Measurements from ENCODE around the gene C2orf76.

Gene C2orf76

DNA sequence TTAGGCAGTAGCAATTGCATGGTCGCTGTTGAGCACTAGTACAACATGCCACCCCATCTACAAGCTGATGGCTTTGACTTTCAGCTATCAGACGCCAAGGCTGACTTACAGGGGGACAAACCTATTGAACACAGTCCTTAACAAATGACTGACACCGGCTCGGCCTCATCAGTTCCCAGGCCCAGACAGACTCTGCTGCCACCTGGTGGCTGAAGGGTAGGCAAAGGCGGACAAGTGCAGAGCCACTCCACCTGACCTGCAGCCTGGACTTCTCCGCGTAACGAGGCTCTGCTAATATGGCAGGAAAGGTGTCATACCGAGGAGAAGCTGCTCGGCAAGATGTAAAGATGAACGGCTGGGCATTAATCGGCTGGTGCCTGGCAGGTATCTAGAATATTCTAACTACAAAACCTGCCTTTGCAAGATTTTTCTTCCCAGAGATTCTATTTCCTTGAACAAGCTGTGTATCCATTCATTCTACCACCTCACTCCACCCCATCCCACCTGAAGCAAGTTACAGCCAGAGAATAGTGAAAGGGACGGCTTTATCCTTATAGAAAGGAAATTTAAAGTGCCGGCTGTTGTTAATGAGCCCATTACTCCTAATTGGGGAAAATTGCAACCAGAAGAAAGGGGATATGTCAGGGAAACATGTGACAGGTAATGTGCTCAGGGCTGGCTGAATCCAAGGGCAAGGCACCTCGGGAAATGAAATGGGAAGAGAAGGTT, 75.6 kb downstream of the C2orf76 start:
- Histone ChIP-seq H3K4me1 (ENCODE audit: control extremely low read depth in 1 of 4, control insufficient read depth in 4 of 4, insufficient read depth in 4 of 4, low read length in 3 of 4) (peaks cover 0 to 4% (median 0%) of the 10 kb centered on the region in 4 experiments), H3K4me3 (ENCODE audit: control insufficient read depth in 1 of 7, extremely low read depth in 1 of 7, insufficient read depth in 4 of 7, low read depth in 2 of 7, low read length in 6 of 7) (no peak overlapping the region), H3K27me3 (replicated peaks in 2 of 5; ENCODE audit: control insufficient read depth in 4 of 5, insufficient read depth in 5 of 5, low read length in 4 of 5) (no peaks in the 10 kb centered on the region), H3K9me3 (ENCODE audit: control extremely low read depth in 1 of 5, control insufficient read depth in 4 of 5, insufficient read depth in 2 of 5, low read depth in 1 of 5, low read length in 4 of 5) (no peaks in the 10 kb centered on the region), H3K27ac (ENCODE audit: insufficient read depth in 1 of 2, low read depth in 1 of 2, low read length in 2 of 2, poor library complexity in 1 of 2, severe bottlenecking in 2 of 2) (no peak overlapping the region), H3K36me3 (ENCODE audit: control insufficient read depth in 4 of 4, insufficient read depth in 4 of 4, low read length in 3 of 4) (peaks cover 0 to 3% (median 1%) of the 10 kb centered on the region in 4 experiments)
- POLR2A ChIA-PET = no interaction called here
- 60% methylated on average over 14 of the region's 15 CpGs for WGBS (ENCODE audit: insufficient coverage)
- peak in 2 of 3 donors; percentile 57 to 64 for DNase-seq
- CTCF ChIA-PET = interaction anchor here (1.2 kb wide), 1 partner anchor 411 kb away, joined by 4 read pairs; no protein-coding TSS in a partner anchor

GRCh38 chr2:119289642-119290041, 77.0 kb downstream of the C2orf76 start:
- no peak for DNase-seq
- peaks cover 0 to 4% (median 0%) of the 10 kb centered on the region in 4 experiments for H3K4me1 ChIP-seq (ENCODE audit: control extremely low read depth in 1 of 4, control insufficient read depth in 4 of 4, insufficient read depth in 4 of 4, low read length in 3 of 4)
- H3K27ac ChIP-seq (ENCODE audit: insufficient read depth in 1 of 2, low read depth in 1 of 2, low read length in 2 of 2, poor library complexity in 1 of 2, severe bottlenecking in 2 of 2) = no peak overlapping the region
- H3K9me3 ChIP-seq (ENCODE audit: control extremely low read depth in 1 of 5, control insufficient read depth in 4 of 5, insufficient read depth in 2 of 5, low read depth in 1 of 5, low read length in 4 of 5) = no peaks in the 10 kb centered on the region
- peaks cover 0 to 3% (median 1%) of the 10 kb centered on the region in 4 experiments for H3K36me3 ChIP-seq (ENCODE audit: control insufficient read depth in 4 of 4, insufficient read depth in 4 of 4, low read length in 3 of 4)
- ChIA-PET CTCF (interaction anchor here (1.2 kb wide), 1 partner anchor 409 kb away, joined by 4 read pairs; no protein-coding TSS in a partner anchor), POLR2A (no interaction called here)
- 97% methylated on average over 3 of the region's 6 CpGs for WGBS (ENCODE audit: insufficient coverage)
- no peaks in the 10 kb centered on the region for H3K27me3 ChIP-seq (replicated peaks in 2 of 5; ENCODE audit: control insufficient read depth in 4 of 5, insufficient read depth in 5 of 5, low read length in 4 of 5)
- H3K4me3 ChIP-seq (ENCODE audit: control insufficient read depth in 1 of 7, extremely low read depth in 1 of 7, insufficient read depth in 4 of 7, low read depth in 2 of 7, low read length in 6 of 7) = no peak overlapping the region

DNA sequence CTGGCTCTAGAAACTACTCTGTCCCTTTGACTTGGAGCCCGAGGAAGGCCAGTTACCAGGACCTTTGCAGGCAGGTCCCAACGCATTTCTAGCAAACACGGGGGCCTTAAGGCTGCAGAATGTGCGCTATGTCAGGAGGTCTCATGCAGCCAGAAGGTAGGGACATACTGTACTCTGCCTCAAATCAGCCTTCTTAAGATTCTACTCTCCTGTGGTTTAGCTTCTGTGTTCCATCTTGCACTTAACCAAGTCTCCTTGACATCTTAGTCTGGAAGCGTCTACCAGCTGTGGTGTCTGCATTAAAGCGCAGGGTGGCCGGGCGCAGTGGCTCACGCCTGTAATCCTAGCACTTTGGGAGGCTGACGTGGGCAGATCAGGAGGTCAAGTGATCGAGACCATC, 77.5 kb downstream of the C2orf76 start:
- Histone ChIP-seq H3K27me3 (replicated peaks in 2 of 5; ENCODE audit: control insufficient read depth in 4 of 5, insufficient read depth in 5 of 5, low read length in 4 of 5) (no peaks in the 10 kb centered on the region), H3K27ac (ENCODE audit: insufficient read depth in 1 of 2, low read depth in 1 of 2, low read length in 2 of 2, poor library complexity in 1 of 2, severe bottlenecking in 2 of 2) (no peak overlapping the region), H3K4me1 (ENCODE audit: control extremely low read depth in 1 of 4, control insufficient read depth in 4 of 4, insufficient read depth in 4 of 4, low read length in 3 of 4) (peaks cover 0 to 4% (median 0%) of the 10 kb centered on the region in 4 experiments), H3K9me3 (ENCODE audit: control extremely low read depth in 1 of 5, control insufficient read depth in 4 of 5, insufficient read depth in 2 of 5, low read depth in 1 of 5, low read length in 4 of 5) (no peaks in the 10 kb centered on the region), H3K4me3 (ENCODE audit: control insufficient read depth in 1 of 7, extremely low read depth in 1 of 7, insufficient read depth in 4 of 7, low read depth in 2 of 7, low read length in 6 of 7) (no peak overlapping the region), H3K36me3 (ENCODE audit: control insufficient read depth in 4 of 4, insufficient read depth in 4 of 4, low read length in 3 of 4) (peaks cover 0 to 3% (median under 1%) of the 10 kb centered on the region in 4 experiments)
- POLR2A ChIA-PET = no interaction called here
- DNase-seq = no peak
- 96% methylated on average over 11 of the region's 11 CpGs for WGBS (ENCODE audit: insufficient coverage)
- CTCF ChIA-PET = interaction anchor here (1.6 kb wide), 1 partner anchor 25 kb away, joined by 6 read pairs; no protein-coding TSS in a partner anchor

- 100% methylated on average over 1 of the region's 6 CpGs for WGBS (ENCODE audit: insufficient coverage)
- CTCF ChIA-PET = interaction anchor here (1.6 kb wide), 1 partner anchor 24 kb away, joined by 6 read pairs; no protein-coding TSS in a partner anchor
- Histone ChIP-seq H3K4me1 (ENCODE audit: control extremely low read depth in 1 of 4, control insufficient read depth in 4 of 4, insufficient read depth in 4 of 4, low read length in 3 of 4) (peaks cover 0 to 4% (median 0%) of the 10 kb centered on the region in 4 experiments), H3K27me3 (replicated peaks in 2 of 5; ENCODE audit: control insufficient read depth in 4 of 5, insufficient read depth in 5 of 5, low read length in 4 of 5) (no peaks in the 10 kb centered on the region), H3K9me3 (ENCODE audit: control extremely low read depth in 1 of 5, control insufficient read depth in 4 of 5, insufficient read depth in 2 of 5, low read depth in 1 of 5, low read length in 4 of 5) (no peaks in the 10 kb centered on the region), H3K4me3 (ENCODE audit: control insufficient read depth in 1 of 7, extremely low read depth in 1 of 7, insufficient read depth in 4 of 7, low read depth in 2 of 7, low read length in 6 of 7) (no peak overlapping the region), H3K36me3 (ENCODE audit: control insufficient read depth in 4 of 4, insufficient read depth in 4 of 4, low read length in 3 of 4) (peaks cover 0 to 3% (median 0%) of the 10 kb centered on the region in 4 experiments), H3K27ac (ENCODE audit: insufficient read depth in 1 of 2, low read depth in 1 of 2, low read length in 2 of 2, poor library complexity in 1 of 2, severe bottlenecking in 2 of 2) (no peak overlapping the region)
- POLR2A ChIA-PET = no interaction called here
- DNase-seq = no peak
Measured at GRCh38 chr2:119288576-119288975, 78.1 kb downstream of the C2orf76 start.

- no peak overlapping the region for H3K27ac ChIP-seq (ENCODE audit: insufficient read depth in 1 of 2, low read depth in 1 of 2, low read length in 2 of 2, poor library complexity in 1 of 2, severe bottlenecking in 2 of 2)
- H3K4me1 ChIP-seq (ENCODE audit: control extremely low read depth in 1 of 4, control insufficient read depth in 4 of 4, insufficient read depth in 4 of 4, low read length in 3 of 4) = peaks cover 0 to 10% (median 4%) of the 10 kb centered on the region in 4 experiments
- H3K27me3 ChIP-seq (replicated peaks in 2 of 5; ENCODE audit: control insufficient read depth in 4 of 5, insufficient read depth in 5 of 5, low read length in 4 of 5) = no peaks in the 10 kb centered on the region
- H3K4me3 ChIP-seq (ENCODE audit: control insufficient read depth in 1 of 7, extremely low read depth in 1 of 7, insufficient read depth in 4 of 7, low read depth in 2 of 7, low read length in 6 of 7) = no peak overlapping the region
- peaks cover 0 to 3% (median 0%) of the 10 kb centered on the region in 4 experiments for H3K36me3 ChIP-seq (ENCODE audit: control insufficient read depth in 4 of 4, insufficient read depth in 4 of 4, low read length in 3 of 4)
- POLR2A ChIA-PET = no interaction called here
- H3K9me3 ChIP-seq (ENCODE audit: control extremely low read depth in 1 of 5, control insufficient read depth in 4 of 5, insufficient read depth in 2 of 5, low read depth in 1 of 5, low read length in 4 of 5) = no peaks in the 10 kb centered on the region
- WGBS (ENCODE audit: insufficient coverage) = 83% methylated on average over 6 of the region's 8 CpGs
- no peak for DNase-seq
- CTCF ChIA-PET = no interaction called here
Measured at GRCh38 chr2:119286661-119287060, 80.0 kb downstream of the C2orf76 start.

DNA sequence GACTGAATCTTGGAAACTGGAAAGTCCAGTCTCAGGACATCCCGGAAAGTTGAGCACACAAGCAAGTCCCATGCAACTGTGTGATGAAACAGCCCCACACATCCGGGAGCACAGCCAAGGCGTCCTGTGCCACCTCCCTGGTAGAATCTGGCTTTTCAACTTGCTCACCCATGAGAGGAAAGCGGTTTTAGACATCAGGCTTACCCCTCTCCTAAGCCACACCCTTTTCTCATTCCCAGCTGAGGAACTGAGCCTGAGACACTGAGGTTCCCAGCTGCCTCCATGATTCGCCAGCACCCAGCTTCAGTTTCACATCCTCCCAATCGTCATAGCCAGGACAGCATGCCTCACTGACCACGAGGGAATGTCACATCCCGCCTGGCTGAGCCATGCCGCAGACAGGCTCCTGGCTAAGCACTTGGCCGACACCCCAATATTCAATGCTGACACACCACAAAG, 82.7 kb downstream of the C2orf76 start:
- Histone ChIP-seq H3K36me3 (ENCODE audit: control insufficient read depth in 4 of 4, insufficient read depth in 4 of 4, low read length in 3 of 4) (peaks cover 0 to 3% (median 0%) of the 10 kb centered on the region in 4 experiments), H3K4me3 (ENCODE audit: control insufficient read depth in 1 of 7, extremely low read depth in 1 of 7, insufficient read depth in 4 of 7, low read depth in 2 of 7, low read length in 6 of 7) (no peak overlapping the region), H3K9me3 (ENCODE audit: control extremely low read depth in 1 of 5, control insufficient read depth in 4 of 5, insufficient read depth in 2 of 5, low read depth in 1 of 5, low read length in 4 of 5) (no peaks in the 10 kb centered on the region), H3K27me3 (replicated peaks in 2 of 5; ENCODE audit: control insufficient read depth in 4 of 5, insufficient read depth in 5 of 5, low read length in 4 of 5) (no peaks in the 10 kb centered on the region), H3K4me1 (ENCODE audit: control extremely low read depth in 1 of 4, control insufficient read depth in 4 of 4, insufficient read depth in 4 of 4, low read length in 3 of 4) (peaks cover 0 to 10% (median 2%) of the 10 kb centered on the region in 4 experiments), H3K27ac (ENCODE audit: insufficient read depth in 1 of 2, low read depth in 1 of 2, low read length in 2 of 2, poor library complexity in 1 of 2, severe bottlenecking in 2 of 2) (no peak overlapping the region)
- DNase-seq = no peak
- 86% methylated on average over 10 of the region's 10 CpGs for WGBS (ENCODE audit: insufficient coverage)
- ChIA-PET CTCF (no interaction called here), POLR2A (no interaction called here)

DNA sequence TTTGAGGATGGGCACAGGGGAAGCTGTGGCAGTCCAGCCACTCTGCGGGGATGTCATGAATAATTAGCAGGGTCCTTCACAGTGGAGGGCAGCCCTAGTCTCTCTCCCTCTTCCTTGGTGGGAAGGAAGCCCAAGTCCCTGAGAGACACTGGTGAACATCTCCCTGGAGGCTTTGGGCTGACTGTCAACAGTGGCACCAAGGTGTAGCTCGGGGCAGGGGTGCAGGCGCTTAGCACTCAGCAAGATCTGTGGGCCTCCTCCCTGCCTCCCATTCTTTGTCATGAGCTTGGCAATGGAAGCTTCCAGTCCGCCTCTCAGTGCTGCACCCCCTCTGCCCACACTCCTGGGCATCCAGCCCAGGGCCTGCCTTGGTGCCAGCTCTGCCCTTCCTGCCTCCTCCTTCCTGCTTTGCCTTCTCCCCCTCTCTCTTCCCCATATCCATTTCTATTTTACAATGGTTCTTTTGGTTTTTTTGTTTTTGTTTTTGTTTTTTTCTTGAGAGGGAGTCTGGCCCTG, 83.6 kb downstream of the C2orf76 start:
- no peaks in the 10 kb centered on the region for H3K27me3 ChIP-seq (replicated peaks in 2 of 5; ENCODE audit: control insufficient read depth in 4 of 5, insufficient read depth in 5 of 5, low read length in 4 of 5)
- POLR2A ChIA-PET = no interaction called here
- CTCF ChIA-PET = no interaction called here

More for the DNA sequence above, 83.6 kb downstream of the C2orf76 start:
- Histone ChIP-seq H3K4me3 (ENCODE audit: control insufficient read depth in 1 of 7, extremely low read depth in 1 of 7, insufficient read depth in 4 of 7, low read depth in 2 of 7, low read length in 6 of 7) (no peak overlapping the region), H3K36me3 (ENCODE audit: control insufficient read depth in 4 of 4, insufficient read depth in 4 of 4, low read length in 3 of 4) (peaks cover 0 to 3% (median 0%) of the 10 kb centered on the region in 4 experiments), H3K4me1 (ENCODE audit: control extremely low read depth in 1 of 4, control insufficient read depth in 4 of 4, insufficient read depth in 4 of 4, low read length in 3 of 4) (peaks cover 0 to 10% (median 2%) of the 10 kb centered on the region in 4 experiments), H3K9me3 (ENCODE audit: control extremely low read depth in 1 of 5, control insufficient read depth in 4 of 5, insufficient read depth in 2 of 5, low read depth in 1 of 5, low read length in 4 of 5) (no peaks in the 10 kb centered on the region), H3K27ac (ENCODE audit: insufficient read depth in 1 of 2, low read depth in 1 of 2, low read length in 2 of 2, poor library complexity in 1 of 2, severe bottlenecking in 2 of 2) (no peak overlapping the region)
- 97% methylated on average over 4 of the region's 4 CpGs for WGBS (ENCODE audit: insufficient coverage)
- DNase-seq = no peak

Measured in common myeloid progenitor, CD34-positive (primary cell).